H7 (cell line): ENCODE data around the gene DCLK1. TPM values are rescaled to one million over a fixed set of nuclear protein-coding genes. Genes with fewer than 3 reads are reported as not detected.

Source experiments
- total RNA-seq: library from RNA; depleted of rRNA; stranded (reverse); fragments of >200 nt; shearing (Covaris generic); gene quantifications from 2 replicates; pipeline ENCODE4 v1.2.3, GENCODE V29; 2014; rRNA removed

Gene DCLK1
- total RNA-seq, 1 experiment from 2014 or later, result 10.4 TPM

Other genes with a start within 250 kb of the DCLK1 start
- 4.2 and 6.4 TPM in 2 replicates for gene SOHLH2, start 83.2 kb upstream of the DCLK1 start, total RNA-seq
- gene CCDC169, start 166.4 kb upstream of the DCLK1 start, total RNA-seq, result 19.9 and 32.7 TPM in 2 replicates
- gene SPART, start 215.0 kb upstream of the DCLK1 start, total RNA-seq, result 46.0 and 61.0 TPM in 2 replicates